Measurements from ENCODE around the gene SETBP1. TPM values are rescaled to one million over a fixed set of nuclear protein-coding genes. Genes with fewer than 3 reads are reported as not detected.

The SETBP1 gene
- total RNA-seq, 1 experiment from 2014 or later, result 0.05 TPM

GRCh38 chr18:44793194-44793593, 112.5 kb downstream of the SETBP1 start:
- no peak for DNase-seq (ENCODE audit: low read depth, low spot score)
- Histone ChIP-seq H2AFZ (ENCODE audit: low read depth, low read length, poor library complexity, severe bottlenecking) (no peak overlapping the region), H3K4me1 (ENCODE audit: control insufficient read depth in 1 of 2, insufficient read depth in 2 of 2, low read length in 2 of 2) (no peaks in the 10 kb centered on the region), H3K27ac (ENCODE audit: low read depth, low read length) (no peak overlapping the region), H3K36me3 (ENCODE audit: control insufficient read depth in 1 of 2, insufficient read depth in 2 of 2, low read length in 2 of 2) (no peaks in the 10 kb centered on the region), H3K27me3 (ENCODE audit: insufficient read depth, low read length) (no peaks in the 10 kb centered on the region), H3K79me2 (ENCODE audit: insufficient read depth, low read length) (no peaks in the 10 kb centered on the region), H3K9ac (ENCODE audit: low read length) (no peak overlapping the region), H3K9me3 (ENCODE audit: control insufficient read depth in 1 of 2, insufficient read depth in 1 of 2, low read depth in 1 of 2, low read length in 2 of 2) (peaks cover 3 to 20% of the 10 kb centered on the region in 2 experiments; a peak in 2 of 4 replicates), H4K20me1 (ENCODE audit: insufficient read depth) (no peaks in the 10 kb centered on the region), H3K4me3 (replicated peaks in 1 of 2; ENCODE audit: low read depth in 1 of 2, low read length in 2 of 2) (no peak overlapping the region), H3K4me2 (ENCODE audit: low read length) (no peak overlapping the region), H3K9me2 (ENCODE audit: insufficient read depth) (no peaks in the 10 kb centered on the region)
- ChIA-PET CTCF (no interaction called here), POLR2A (no interaction called here), RAD21 (ENCODE audit: low non-redundant PET in 1 of 2, low total read pairs in 2 of 2, uncharacterized antibody in 2 of 2, unreplicated experiment in 2 of 2) (no interaction called here)
- intact Hi-C loops (cut with micrococcal nuclease), result no loop called here
- TF ChIP-seq SP1 (IDR thresholded peaks at IDR 0.05; ENCODE audit: low read depth), result no peak
- TF ChIP-seq ZBTB33 (IDR thresholded peaks at IDR 0.05; ENCODE audit: extremely low read depth, insufficient replicate concordance, low read length), result no peak
- no peak for TF ChIP-seq REST (IDR thresholded peaks at IDR 0.05; ENCODE audit: low read depth)
- no peak for TF ChIP-seq ATF3 (IDR thresholded peaks at IDR 0.05)
- no peak for TF ChIP-seq JUND (IDR thresholded peaks at IDR 0.05)
- TF ChIP-seq EZH2phosphoT487 (IDR thresholded peaks at IDR 0.05; ENCODE audit: borderline replicate concordance), result no peak
- TF ChIP-seq MAX (IDR thresholded peaks at IDR 0.05), result no peak
- TF ChIP-seq CBX3 (IDR thresholded peaks at IDR 0.05; ENCODE audit: low read depth), result no peak
- TF ChIP-seq EGR1 (IDR thresholded peaks at IDR 0.05; ENCODE audit: low read depth), result no peak
- TF ChIP-seq POLR2AphosphoS5 (IDR thresholded peaks at IDR 0.05; ENCODE audit: low read depth, low read length), result no peak
- TF ChIP-seq YY1 (IDR thresholded peaks at IDR 0.05; ENCODE audit: extremely low read depth, insufficient replicate concordance, low read depth, low read length), result no peak
- TF ChIP-seq ELF1 (IDR thresholded peaks at IDR 0.05; ENCODE audit: borderline replicate concordance, low read depth), result no peak
- no peak for TF ChIP-seq EZH2 (IDR thresholded peaks at IDR 0.05)
- no peak for TF ChIP-seq CTCF (IDR thresholded peaks at IDR 0.05 in 2 of 3, conservative IDR thresholded peaks at IDR 0.05 in 1 of 3; ENCODE audit: borderline replicate concordance in 1 of 3, insufficient read depth in 1 of 3, low read depth in 2 of 3, low read length in 2 of 3)
- TF ChIP-seq TCF7L2 (IDR thresholded peaks at IDR 0.05; ENCODE audit: borderline replicate concordance, extremely low read depth, insufficient read depth, insufficient read length), result no peak
- ATAC-seq, result no peak
- no TSS peak for BruUV-seq (replicated peaks)
